ENCODE data around the gene IFI27L2. TPM values are rescaled to one million over a fixed set of nuclear protein-coding genes. Genes with fewer than 3 reads are reported as not detected.

Gene IFI27L2
- total and polyA plus RNA-seq, 2 of the 8 experiments (the other 6 are each of a cell fraction or from before 2014, with no cell fraction given), result 14.0 to 69.6 TPM

DNA sequence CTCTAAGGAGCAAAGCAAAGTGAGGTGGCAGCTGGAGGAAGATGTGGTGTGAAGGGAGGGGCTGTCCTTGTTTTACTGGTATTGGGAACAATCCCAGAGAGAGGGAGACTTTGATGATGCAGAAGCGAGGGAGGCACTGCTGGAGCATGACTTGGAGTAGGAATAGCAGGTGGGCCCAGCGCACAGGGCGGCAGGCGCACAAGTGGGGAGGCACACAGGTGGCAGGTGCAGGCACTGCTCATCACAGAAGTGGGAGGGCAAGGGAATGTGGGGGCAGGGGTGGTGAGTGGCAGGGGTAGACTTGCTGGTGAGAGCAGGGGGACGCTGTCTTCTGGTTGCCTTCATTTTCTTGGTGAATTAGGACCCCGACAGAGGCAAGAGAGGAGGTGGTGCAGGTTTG is 30.4 kb downstream of the IFI27L2 start:
- CTCF ChIA-PET (ENCODE audit: partially characterized antibody), result interaction anchor here (0.6 to 1.5 kb wide), 2 partner anchors 40 to 62 kb away, joined by 3 to 5 read pairs; no protein-coding TSS in a partner anchor
- H3K27ac ChIP-seq (ENCODE audit: low read depth, low read length), result no peak overlapping the region
- 84% methylated on average over 6 of the region's 6 CpGs; no CpG with 5 or more reads in 1 of the 2 experiments for WGBS, 2 experiments (ENCODE audit: extremely low coverage in 1 of 2, insufficient coverage in 1 of 2, insufficient read length in 1 of 2, insufficient replicate concordance in 2 of 2, low coverage in 1 of 2, low lambda C conversion rate in 2 of 2, missing lambda C conversion rate in 1 of 2)

More for the DNA sequence above, 30.4 kb downstream of the IFI27L2 start:
- Histone ChIP-seq H3K23me2 (ENCODE audit: low read depth, low read length) (no peaks in the 10 kb centered on the region), H3K56ac (replicated peaks; ENCODE audit: insufficient read length, low read depth, low read length) (no peak overlapping the region), H3K4ac (replicated peaks; ENCODE audit: insufficient read length, low read depth, low read length) (no peak overlapping the region), H2BK20ac (ENCODE audit: low read length) (no peak overlapping the region), H3K4me2 (ENCODE audit: insufficient read depth in 1 of 2, low read depth in 2 of 2, low read length in 2 of 2) (no peak overlapping the region), H2BK15ac (ENCODE audit: low read length) (no peak overlapping the region), H2BK5ac (ENCODE audit: low read depth, low read length) (no peak overlapping the region), H3K9me3 (ENCODE audit: insufficient read depth in 2 of 2, low read depth in 1 of 2, low read length in 1 of 2) (no peaks in the 10 kb centered on the region), H3K4me1 (replicated peaks in 1 of 4; ENCODE audit: control insufficient read depth in 3 of 4, insufficient read depth in 4 of 4, low read length in 3 of 4) (no peaks in the 10 kb centered on the region), H2BK120ac (replicated peaks; ENCODE audit: low read depth, low read length) (no peak overlapping the region), H2AFZ (ENCODE audit: low read length) (no peak overlapping the region), H3K27me3 (replicated peaks in 1 of 4; ENCODE audit: control insufficient read depth in 3 of 4, extremely low read depth in 1 of 4, insufficient read depth in 3 of 4, low read length in 3 of 4) (no peaks in the 10 kb centered on the region), H3K9ac (replicated peaks in 1 of 4; ENCODE audit: extremely low read depth in 1 of 4, low read depth in 3 of 4, low read length in 3 of 4) (no peak overlapping the region), H3K79me2 (ENCODE audit: control insufficient read depth in 1 of 2, insufficient read depth in 2 of 2, low read length in 2 of 2) (no peaks in the 10 kb centered on the region), H4K20me1 (replicated peaks in 1 of 2; ENCODE audit: control insufficient read depth in 1 of 2, insufficient read depth in 2 of 2, low read length in 2 of 2) (no peaks in the 10 kb centered on the region), H3K4me3 (ENCODE audit: extremely low read depth in 1 of 4, insufficient read depth in 2 of 4, low read depth in 3 of 4, low read length in 4 of 4) (no peak overlapping the region), H3K79me1 (ENCODE audit: low read depth, low read length) (no peaks in the 10 kb centered on the region), H4K5ac (ENCODE audit: insufficient read length, low read depth, low read length) (no peak overlapping the region), H3K14ac (ENCODE audit: insufficient read length) (no peak overlapping the region), H3K23ac (ENCODE audit: insufficient read length) (no peak overlapping the region), H2AK5ac (ENCODE audit: low read depth, low read length) (no peak overlapping the region), H4K91ac (replicated peaks; ENCODE audit: insufficient read length, low read length) (no peak overlapping the region), H4K8ac (ENCODE audit: extremely low read depth, insufficient read depth, low read length) (no peak overlapping the region), H3K18ac (ENCODE audit: extremely low read depth, low read length) (no peak overlapping the region), H3K36me3 (ENCODE audit: control insufficient read depth in 2 of 4, insufficient read depth in 4 of 4, low read length in 3 of 4) (no peaks in the 10 kb centered on the region; a peak in 1 of 8 replicates), H2BK12ac (ENCODE audit: low read depth, low read length) (no peak overlapping the region)
- POLR2A ChIA-PET (ENCODE audit: partially characterized antibody), result no interaction called here
- FAIRE-seq (no peak), DNase-seq (ENCODE audit: low read depth in 1 of 2, low spot score in 2 of 2) (no peak)
- TF ChIP-seq MAFK (IDR thresholded peaks at IDR 0.05; ENCODE audit: low read depth, low read length) (no peak), SP4 (IDR thresholded peaks at IDR 0.05; ENCODE audit: low read length) (no peak), EGR1 (IDR thresholded peaks at IDR 0.05; ENCODE audit: borderline replicate concordance, low read depth, low read length) (no peak), TEAD4 (IDR thresholded peaks at IDR 0.05; ENCODE audit: low read depth, low read length) (no peak), EP300 (IDR thresholded peaks at IDR 0.05; ENCODE audit: borderline replicate concordance in 1 of 2, low read depth in 2 of 2, low read length in 2 of 2) (no peak), KDM5A (IDR thresholded peaks at IDR 0.05; ENCODE audit: low read length) (no peak), CHD1 (IDR thresholded peaks at IDR 0.05; ENCODE audit: low read depth, low read length) (no peak), RNF2 (IDR thresholded peaks at IDR 0.05; ENCODE audit: borderline replicate concordance, low read depth, low read length, missing control alignments, poor library complexity, severe bottlenecking) (no peak), TBP (IDR thresholded peaks at IDR 0.05; ENCODE audit: low read depth, low read length) (no peak), TAF7 (optimal IDR thresholded peaks at IDR 0.05; ENCODE audit: borderline replicate concordance, low read depth, low read length) (no peak), RXRA (IDR thresholded peaks at IDR 0.05; ENCODE audit: insufficient read depth, low read depth, low read length) (no peak), CREB1 (IDR thresholded peaks at IDR 0.05) (no peak)
- TF ChIP-seq, protein P1, sequence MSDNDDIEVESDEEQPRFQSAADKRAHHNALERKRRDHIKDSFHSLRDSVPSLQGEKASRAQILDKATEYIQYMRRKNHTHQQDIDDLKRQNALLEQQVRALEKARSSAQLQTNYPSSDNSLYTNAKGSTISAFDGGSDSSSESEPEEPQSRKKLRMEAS (IDR thresholded peaks at IDR 0.05), result no peak
